WTC11 (cell line): ENCODE results near the gene MACROD2.

Source experiments
- CTCF ChIP-seq: fragments of 200-600 bp; IDR thresholded peaks from 2 replicates; pipeline ENCODE4 v1.8.0; 2022; ENCODE audit warnings: antibody characterized with exemption
- KAT7 ChIP-seq: sonication (generic); formaldehyde crosslinking; IDR thresholded peaks from 2 replicates; pipeline ENCODE4 v1.8.1; 2023; ENCODE audit warnings: missing genetic modification reagents, mild to moderate bottlenecking, borderline replicate concordance
- MAX ChIP-seq: sonication (generic); formaldehyde crosslinking; IDR thresholded peaks from 2 replicates; pipeline ENCODE4 v1.8.0; 2022; ENCODE audit warnings: mild to moderate bottlenecking, missing genetic modification reagents
- ZNF121 ChIP-seq: sonication (generic); formaldehyde crosslinking; IDR thresholded peaks from 2 replicates; pipeline ENCODE4 v1.8.0; 2023; ENCODE audit warnings: missing genetic modification reagents

- TF ChIP-seq CTCF (no peak), MAX (no peak), KAT7 (no peak), ZNF121 (CRISPR knock-in tag) (no peak)
Observed at GRCh38 chr20:15818651-15819071, 1823.3 kb downstream of the MACROD2 start.
